ENCODE results near the gene PTPRD. TPM values are rescaled to one million over a fixed set of nuclear protein-coding genes. Genes with fewer than 3 reads are reported as not detected.
A peak's percentile ranks its signal among the peaks of the same experiment; 100 is the strongest.

PTPRD gene
- total RNA-seq, 1 donor = 26.3 TPM

GRCh38 chr9:8558176-8558575 lies 2054.6 kb downstream of the PTPRD start:
- peak; percentile 69 for DNase-seq (ENCODE audit: low read depth)
- no peak overlapping the region for H3K4me3 ChIP-seq (ENCODE audit: low read depth, low read length)
- no peak for TF ChIP-seq CTCF (IDR thresholded peaks at IDR 0.05; ENCODE audit: insufficient read depth, low read depth, low read length)

- no peak overlapping the region for H3K4me3 ChIP-seq (ENCODE audit: low read depth, low read length)
- TF ChIP-seq CTCF (IDR thresholded peaks at IDR 0.05; ENCODE audit: insufficient read depth, low read depth, low read length) = no peak
- peak; percentile 79 for DNase-seq (ENCODE audit: low read depth)
These were observed 2056.9 kb downstream of the PTPRD start for GRCh38 chr9:8555762-8556500.

GRCh38 chr9:8553444-8553843 lies 2059.4 kb downstream of the PTPRD start:
- no peak overlapping the region for H3K4me3 ChIP-seq (ENCODE audit: low read depth, low read length)
- no peak for TF ChIP-seq CTCF (IDR thresholded peaks at IDR 0.05; ENCODE audit: insufficient read depth, low read depth, low read length)
- no peak for DNase-seq (ENCODE audit: low read depth)

GRCh38 chr9:8552732-8553131 lies 2060.1 kb downstream of the PTPRD start:
- no peak for TF ChIP-seq CTCF (IDR thresholded peaks at IDR 0.05; ENCODE audit: insufficient read depth, low read depth, low read length)
- no peak for DNase-seq (ENCODE audit: low read depth)
- no peak overlapping the region for H3K4me3 ChIP-seq (ENCODE audit: low read depth, low read length)

GRCh38 chr9:8549214-8549613 lies 2063.6 kb downstream of the PTPRD start:
- no peak for DNase-seq (ENCODE audit: low read depth)
- no peak for TF ChIP-seq CTCF (IDR thresholded peaks at IDR 0.05; ENCODE audit: insufficient read depth, low read depth, low read length)
- H3K4me3 ChIP-seq (ENCODE audit: low read depth, low read length) = no peak overlapping the region

- no peak for DNase-seq (ENCODE audit: low read depth)
- TF ChIP-seq CTCF (IDR thresholded peaks at IDR 0.05; ENCODE audit: insufficient read depth, low read depth, low read length) = no peak
- no peak overlapping the region for H3K4me3 ChIP-seq (ENCODE audit: low read depth, low read length)
These were observed 2069.6 kb downstream of the PTPRD start for GRCh38 chr9:8543219-8543618.

- DNase-seq (ENCODE audit: low read depth) = no peak
- no peak for TF ChIP-seq CTCF (IDR thresholded peaks at IDR 0.05; ENCODE audit: insufficient read depth, low read depth, low read length)
- H3K4me3 ChIP-seq (ENCODE audit: low read depth, low read length) = no peak overlapping the region
These were observed 2070.3 kb downstream of the PTPRD start for GRCh38 chr9:8542537-8542936.

Measured in fibroblast of villous mesenchyme (primary cell).